Hypothalamus (tissue), 51 donors: ENCODE data around the gene GFOD1.
A peak's percentile ranks its signal among the peaks of the same experiment; 100 is the strongest.

ENCODE experiments used
- DNase-seq, 51 donors: peaks; one replicate each; lab custom pipeline; 2025; lab: John Stamatoyannopoulos, UW

Gene GFOD1

DNA sequence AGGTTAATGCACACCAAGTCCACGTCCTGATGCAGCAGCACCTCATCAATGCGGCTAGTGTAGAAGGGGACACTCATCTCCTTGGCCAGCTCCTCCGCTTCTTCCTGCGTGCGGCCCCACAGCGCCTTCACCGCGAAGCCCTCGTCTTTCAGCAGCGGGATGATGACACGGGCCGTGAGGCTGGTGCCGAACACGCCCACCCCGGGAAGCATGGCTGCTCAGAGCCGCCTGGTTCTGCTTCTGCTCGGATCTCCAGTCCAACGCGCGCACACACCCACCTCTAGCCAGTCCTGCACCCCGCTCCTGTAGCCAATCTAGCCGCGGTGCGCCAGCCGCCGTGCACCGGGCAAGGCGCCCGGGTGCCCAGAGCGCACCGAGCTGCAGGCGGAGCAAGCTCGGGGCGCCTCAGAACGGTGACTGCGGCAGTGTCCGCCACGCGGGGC lies 700 bp downstream of the GFOD1 start:
- DNase-seq: peak in 35 of 51 donors; percentile 5 to 71 (median 45)

DNA sequence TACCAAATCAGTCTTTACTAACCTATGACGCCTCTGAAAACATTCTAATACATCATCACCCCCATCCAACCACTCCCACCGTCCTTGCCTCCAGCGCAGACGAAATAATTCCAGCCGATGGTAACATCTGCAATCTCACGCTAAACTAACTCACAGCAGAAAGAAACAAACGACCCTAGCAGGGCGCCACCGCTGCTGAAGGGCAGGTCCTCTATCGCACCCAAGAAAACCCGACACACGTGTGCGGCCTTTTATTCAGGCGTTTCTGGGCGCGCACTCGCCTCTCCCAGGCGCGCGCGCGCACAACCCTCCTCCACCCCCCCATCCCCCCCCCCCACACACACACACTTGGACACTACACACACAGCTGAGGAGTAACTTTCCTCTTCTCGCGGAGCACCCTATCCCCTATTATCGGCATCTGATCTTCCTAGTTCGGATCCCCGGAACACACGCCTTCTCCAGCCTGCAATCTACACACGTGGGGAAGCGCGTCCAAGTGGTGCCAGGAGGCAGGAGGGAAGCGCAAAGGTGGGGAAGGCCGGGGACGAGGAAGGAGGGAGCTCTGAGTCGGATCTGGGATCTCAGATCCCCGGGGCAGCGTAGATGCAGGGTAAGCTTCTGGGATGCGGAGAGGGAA lies 1.4 kb downstream of the GFOD1 start:
- DNase-seq: peak in 36 of 51 donors; percentile 11 to 77 (median 35)

DNA sequence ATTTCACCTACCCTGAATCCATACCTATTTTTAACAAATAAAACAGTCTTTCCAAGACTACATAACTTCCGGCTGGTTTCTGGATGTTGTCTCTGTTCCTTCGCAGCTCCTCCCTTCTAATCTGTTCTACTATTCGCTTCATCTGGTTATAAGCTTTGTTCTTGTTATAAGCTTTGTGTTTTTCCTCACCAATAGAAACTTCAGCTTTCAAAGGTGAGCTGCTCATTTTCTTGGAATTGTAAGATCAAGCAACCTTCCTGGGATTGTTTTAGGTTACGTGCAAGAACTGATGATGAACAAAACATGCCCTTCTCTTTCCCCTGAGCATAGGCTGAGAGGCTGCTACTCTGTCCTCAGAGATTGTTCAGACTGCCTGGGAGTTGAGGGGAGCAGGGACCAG lies 2.1 kb downstream of the GFOD1 start:
- DNase-seq: peak in 1 of 51 donors; percentile 63

DNA sequence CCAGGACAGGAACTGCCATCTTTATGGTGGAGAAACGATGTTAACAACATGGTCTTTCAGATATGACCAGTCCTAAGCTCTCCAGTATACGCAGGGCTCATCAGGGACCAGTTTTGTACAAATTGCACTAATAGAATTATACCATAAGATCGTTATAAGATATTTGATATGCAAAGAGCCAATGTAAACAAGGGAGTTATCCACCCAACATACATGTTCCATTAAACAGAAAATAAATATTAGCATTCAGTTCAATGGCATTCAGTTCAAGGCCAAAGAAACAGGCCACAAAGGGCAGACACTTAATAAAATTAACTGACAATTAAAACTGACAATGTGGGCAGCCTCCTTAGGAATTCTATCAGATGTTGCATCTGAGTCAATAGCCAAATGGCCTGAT lies 2.6 kb downstream of the GFOD1 start:
- DNase-seq: no peak

DNA sequence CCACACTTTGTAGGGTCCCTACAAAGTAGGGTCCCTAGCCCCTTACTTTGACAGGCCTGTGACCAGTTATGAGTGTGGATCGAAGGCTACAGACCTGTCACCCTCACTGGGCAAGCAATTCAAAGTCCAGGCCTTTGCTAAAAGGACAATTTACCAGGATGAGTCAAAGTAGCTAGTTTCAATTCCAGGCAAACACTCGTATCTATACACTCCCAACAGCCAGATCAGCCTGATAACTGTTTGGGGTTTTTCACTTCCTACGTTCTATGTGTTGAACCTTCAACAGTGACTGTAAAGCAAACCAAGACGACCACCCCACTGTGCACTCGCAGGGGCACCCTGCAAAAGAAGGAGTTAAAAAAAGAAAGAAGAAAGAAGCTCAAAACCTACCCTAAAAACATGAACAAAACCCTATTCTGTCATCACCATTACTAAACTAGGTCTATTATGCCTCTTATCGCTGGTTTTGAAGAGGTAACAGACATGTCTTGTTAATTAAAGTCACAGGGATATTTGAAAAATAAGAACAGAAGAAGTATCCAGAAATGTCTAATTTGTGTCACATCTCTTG lies 3.2 kb downstream of the GFOD1 start:
- no peak for DNase-seq

DNA sequence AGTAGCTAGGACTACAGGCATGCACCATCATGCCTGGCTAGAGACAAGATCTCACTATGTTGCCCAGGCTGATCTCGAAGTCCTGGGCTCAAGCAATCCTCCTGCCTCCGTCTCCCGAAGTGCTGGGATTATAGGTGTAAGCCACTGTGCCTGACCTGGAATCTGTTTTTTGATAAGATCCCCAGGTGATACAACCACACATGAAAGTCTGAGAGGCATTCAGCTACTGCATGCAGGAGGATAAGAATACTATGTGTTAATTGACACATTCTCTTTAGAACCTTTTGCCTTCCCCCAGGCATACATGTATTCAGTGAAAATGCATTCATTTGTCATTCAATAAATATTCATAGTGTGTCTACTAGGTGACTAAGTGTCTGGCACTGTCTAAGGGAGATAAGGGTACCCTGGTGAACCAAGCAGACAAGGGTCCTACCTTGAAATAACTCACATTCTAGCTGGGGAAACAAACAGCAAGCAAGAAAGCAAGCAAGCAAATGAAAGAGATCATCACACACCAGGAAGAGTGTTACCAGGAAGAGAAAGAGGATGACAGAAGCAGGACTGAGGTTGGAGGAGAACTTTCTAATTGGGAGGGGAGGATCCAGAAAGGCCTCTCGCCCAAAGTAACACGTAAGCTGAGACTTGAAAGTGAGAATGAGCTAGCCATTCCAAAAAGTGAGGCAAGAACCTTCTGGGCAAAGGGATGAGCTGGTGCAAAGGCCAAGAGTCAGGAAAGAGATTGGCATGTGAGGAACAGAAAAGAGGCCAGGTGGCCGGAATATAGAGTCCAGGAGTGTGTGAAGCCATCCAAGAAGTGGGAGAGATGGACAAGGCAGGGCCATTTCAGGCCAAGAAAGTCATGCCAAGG lies 6.5 kb downstream of the GFOD1 start:
- DNase-seq: no peak

DNA sequence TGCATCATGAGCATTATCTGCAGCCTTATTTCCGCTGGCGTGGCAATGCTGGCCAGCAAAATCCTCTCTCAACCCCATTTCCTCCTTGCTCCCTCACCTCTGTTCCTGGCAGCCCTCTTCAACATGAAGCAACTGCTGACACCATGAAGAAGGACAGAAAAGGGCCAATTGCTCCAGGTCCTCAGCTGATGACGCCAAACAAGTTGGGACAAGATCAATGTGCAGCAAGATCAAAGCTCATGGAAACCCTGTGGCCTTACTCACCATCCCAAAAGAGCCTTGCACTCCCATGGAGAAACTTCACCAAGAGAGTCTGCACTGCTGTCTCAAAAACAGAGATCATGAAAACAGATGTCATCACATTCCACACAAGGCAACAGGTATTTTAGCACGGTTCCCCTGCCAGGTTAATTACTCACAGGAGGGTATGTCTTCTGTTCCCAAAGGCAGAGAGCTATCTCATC lies 7.4 kb downstream of the GFOD1 start:
- no peak for DNase-seq

DNA sequence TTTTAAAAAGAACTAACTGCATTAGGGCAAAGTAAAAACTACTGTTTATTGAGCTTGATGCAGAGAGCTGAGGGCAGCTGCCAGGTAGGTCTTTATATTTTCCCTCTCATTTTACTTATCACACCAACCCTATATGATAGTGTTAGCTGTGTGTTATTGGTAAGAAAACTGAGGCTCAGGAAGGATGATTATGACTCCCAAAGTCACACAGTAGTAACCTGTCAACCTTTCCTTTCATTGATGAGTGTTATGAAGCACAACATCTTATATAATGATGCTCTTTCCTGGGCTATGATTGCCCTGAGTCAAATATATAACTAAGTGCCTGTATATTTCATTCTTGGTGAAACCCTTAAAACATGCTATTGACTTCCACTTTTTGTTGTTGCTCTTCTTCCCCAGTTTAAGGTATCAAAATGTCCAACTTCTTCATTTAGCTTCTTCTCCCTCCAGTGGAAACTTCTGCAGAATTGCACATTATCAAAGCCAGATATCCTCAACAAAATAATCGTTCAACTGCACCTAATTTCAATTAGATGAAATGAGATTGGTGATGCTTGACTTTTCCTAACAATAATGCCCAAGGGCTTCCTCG lies 8.1 kb downstream of the GFOD1 start:
- no peak for DNase-seq

DNA sequence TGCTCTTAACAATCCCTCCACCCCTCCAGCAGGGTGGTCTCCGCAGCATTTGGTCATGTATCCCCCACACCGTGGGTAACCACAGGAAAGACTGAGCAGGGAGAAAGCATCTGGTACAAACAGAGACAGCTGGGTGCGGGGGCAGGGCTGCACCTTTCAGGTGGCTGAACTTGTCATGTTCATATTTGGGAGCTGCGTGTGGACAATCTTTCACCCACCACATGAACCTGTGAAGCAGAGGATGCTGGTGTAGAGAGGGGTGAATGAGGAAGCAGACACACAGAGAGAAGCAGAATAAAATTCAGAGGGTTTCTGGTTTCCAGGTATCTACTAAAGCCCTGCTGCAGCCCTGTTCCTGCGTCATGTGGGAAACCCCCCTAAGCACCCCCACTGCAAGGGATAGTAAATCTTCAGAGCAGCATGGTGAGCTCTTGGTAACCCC lies 8.9 kb downstream of the GFOD1 start:
- no peak for DNase-seq

DNA sequence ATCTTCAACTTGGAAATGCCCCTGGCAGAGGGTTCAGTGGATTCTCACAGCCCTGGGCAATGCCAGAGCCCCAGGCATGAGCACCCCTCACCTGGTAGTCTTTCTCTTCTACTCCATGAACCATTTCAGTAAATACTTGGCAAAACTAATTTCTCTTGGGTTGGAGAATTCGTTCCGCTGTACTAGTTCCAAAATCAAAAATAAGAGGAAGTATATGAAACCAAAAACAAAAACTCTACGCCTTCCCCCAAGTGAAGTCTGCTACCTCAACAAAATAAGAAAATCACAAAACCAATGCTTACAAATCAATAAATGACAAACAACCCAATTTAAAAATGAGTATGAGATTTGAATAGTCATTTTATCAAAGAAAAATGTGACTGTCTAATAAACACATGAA lies 12.6 kb downstream of the GFOD1 start:
- no peak for DNase-seq

DNA sequence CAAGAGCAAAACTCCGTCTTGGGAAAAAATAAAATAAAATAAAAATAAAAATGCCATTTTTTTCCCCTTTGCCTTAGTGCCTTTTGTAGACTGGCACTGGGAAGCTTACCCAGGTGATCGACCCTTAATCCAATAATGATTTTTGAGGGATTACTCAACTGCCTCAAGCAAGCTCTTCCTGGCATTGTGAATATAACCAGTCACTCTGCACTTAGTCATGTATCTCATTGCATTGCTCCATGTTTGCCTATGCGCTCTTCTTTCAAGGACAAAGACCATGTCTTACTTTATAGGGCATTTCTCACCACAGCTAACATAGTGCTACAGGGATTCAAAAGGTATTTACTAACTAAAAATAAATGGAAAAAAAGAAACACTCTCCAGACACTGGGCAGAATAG lies 13.0 kb downstream of the GFOD1 start:
- DNase-seq: no peak

DNA sequence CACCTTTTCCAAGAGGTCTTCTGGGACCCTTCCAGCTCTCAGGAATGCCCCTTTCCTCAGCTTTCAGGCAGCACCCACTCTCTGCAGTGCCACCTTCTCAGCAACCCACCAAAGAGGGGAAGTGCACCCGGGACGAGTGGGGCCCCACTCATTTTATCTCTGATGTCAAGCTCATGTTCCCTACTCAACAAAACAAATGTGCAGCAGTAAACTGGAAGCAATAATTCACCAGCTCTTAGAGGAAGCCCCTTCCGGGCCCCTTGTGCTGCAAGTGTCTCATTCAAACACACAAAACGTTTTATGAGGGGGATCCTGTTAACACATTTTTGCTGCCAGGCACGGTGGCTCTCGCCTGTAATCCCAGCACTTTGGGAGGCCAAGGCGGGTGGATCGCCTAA lies 13.6 kb downstream of the GFOD1 start:
- DNase-seq: no peak

DNA sequence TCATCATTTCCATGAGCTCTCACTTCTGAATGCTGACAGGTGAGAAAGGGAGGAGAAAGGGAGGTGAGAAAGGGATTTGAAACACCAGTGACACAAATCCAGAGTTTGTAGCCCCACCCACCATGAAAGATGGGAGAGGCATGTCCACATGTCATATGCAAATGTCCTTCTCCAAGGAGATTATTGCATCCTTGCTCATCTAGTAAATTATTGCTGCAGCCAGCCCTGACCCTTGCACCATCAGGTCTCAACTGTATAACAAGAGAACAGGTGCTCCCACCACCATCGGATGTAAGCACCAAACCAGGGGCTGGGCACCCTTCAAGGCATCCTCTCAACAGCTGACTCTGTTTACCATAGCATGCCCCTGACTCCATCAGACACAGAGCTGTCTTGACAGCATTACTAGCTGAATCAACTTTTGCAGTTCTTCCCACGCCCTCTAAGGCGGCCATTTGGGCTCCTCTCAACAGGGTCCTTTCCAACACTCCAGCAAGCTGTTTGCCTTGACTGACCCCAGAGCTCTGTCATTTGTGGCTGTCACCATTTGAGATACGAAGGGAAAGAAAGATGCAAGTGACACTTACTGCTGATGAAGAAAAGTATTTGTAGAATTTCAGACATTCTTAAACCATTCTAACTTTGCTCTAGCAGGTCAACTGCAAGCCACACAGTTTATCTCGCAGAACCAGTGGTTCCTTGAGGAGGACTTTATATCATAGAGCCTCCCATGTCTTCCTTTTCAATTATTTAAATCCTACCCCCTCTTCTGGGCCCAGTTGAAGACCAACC lies 14.2 kb downstream of the GFOD1 start:
- DNase-seq: no peak

DNA sequence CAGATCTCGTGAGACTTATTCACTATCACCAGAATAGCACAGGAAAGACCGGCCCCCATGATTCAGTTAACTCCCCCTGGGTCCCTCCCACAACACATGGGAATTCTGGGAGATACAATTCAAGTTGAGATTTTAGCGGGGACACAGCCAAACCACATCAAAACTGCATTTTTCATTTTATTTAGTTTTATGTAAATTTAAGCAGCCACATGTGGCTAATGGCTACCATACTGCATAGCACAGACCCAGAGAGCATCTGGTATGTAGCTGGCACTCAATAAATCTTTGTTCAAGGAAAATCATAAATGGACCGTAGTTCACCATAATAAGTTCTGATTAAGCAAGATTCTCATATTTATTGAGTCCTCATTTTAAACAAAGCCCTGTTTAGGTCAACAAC lies 15.3 kb downstream of the GFOD1 start:
- no peak for DNase-seq

DNA sequence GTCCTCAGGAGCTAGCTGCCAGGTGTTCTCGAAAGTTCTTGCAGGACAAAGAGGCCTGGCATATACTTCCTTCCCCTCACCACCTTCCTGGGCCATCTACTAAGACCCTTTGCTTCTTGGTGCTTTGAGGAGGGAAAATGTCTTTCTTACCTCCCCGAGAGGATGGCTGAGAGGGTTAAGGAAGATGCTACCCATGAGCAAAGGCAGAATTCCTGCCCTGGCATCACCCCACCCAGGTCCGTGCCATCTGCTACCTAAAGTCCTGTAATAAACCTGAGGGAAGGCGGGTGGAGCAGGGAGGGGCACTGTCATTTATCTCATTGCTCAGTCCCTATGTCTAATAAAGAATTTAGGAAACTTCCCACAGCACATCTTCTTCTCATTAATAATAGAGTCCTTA lies 16.2 kb downstream of the GFOD1 start:
- no peak for DNase-seq

DNA sequence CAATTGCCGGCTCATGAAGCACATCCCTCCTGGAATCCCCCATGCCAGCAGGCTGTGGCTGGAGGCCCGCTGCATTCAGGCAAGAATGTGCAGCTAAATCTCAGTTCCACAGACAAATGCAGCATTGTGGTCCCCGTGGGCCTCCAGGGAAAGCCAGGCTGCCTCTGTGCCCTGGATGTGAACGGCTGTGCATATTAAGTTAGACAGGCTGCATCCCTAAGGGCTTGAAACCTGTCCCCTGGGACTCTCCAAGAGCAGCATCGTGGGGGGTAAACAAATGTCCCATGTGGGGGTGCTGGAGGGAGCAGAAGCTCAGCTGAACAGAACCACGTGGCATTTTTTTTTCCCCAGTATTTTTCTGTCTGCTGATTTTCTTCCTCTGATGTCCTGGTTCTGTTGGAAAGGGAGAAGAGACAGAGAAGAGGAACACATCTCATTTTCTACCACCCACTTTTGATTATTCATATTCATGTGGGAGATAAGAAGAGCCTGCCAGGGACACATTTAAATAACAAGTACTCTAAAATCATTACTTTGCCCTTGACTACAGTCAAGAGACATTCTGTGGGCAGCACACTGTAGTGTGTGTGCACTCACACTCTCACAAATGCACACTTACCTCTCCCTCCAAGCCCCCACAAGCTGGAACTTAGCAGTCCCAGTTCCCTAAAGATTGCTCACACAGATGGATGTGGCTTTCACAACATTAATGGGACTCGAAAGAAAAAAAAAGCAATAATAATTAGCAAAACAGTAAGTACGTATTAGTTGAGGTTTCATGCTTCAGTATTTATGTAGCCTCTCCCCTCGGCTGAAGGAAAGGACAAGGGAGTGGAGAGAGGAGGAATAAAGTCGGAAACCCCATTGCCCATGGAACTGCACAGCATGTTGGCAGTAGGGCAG lies 16.9 kb downstream of the GFOD1 start:
- DNase-seq: peak in 45 of 51 donors; percentile 12 to 84 (median 45)

DNA sequence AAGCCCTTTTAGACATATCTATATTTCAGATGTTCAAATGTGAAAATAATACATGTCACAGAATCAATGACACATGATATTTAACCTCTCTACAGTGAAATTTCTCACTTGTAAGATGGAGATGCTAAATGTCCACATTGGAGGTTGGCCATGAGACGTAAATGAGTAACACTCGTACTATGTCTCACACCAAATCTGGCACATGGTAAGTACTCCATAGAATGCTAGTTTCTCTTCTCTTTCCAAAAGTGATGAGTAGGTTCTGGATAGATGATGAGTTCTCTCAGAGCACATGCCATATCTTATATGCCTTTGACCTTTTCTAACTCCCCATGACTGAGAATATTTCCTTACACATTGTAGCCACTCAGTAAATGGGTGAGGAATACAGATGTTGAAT lies 17.7 kb downstream of the GFOD1 start:
- DNase-seq: no peak

DNA sequence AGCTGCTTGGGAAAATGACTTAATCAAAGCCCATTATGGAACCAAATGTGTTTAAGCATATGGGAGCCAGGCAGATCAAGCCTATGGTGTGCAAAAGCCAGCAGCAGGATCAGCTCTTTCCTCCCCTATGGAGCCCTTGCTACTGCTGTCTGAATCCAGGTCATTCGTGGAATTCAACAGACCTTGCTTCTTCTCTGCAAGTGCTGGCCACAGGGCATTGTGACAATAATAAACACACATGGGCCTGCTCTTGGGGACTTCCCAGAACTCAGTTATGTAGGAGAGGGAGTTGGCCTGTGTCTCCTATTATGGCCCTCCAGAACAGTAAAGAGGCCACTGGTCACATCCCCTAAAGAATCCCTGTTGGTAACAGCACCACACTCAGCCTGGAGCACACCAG lies 18.6 kb downstream of the GFOD1 start:
- no peak for DNase-seq

DNA sequence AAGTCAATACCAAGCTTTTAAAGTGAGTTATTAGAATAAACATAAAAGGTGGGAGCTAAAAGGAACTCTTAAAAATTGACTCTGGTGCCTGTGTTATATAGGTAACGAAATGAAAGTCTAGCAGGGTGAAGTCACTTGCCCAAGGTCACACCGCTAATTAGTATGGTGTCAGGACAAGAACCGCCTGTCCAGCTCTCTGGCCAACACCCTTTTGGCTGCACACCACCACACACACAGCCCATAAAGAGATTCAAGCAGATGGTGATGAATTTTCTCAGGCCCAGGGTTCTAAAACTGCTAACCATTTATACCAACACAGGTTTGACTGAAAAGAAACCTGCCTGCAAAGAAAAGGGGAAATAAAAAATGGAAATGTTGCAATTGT lies 20.2 kb downstream of the GFOD1 start:
- no peak for DNase-seq
